ENCODE measurements around the gene CELA3B.
"Not testable (repeated sequence)": the region's sequence is repeated elsewhere in the genome, so short reads cannot be mapped to it uniquely, and the experiment has no call there.

The CELA3B gene

DNA sequence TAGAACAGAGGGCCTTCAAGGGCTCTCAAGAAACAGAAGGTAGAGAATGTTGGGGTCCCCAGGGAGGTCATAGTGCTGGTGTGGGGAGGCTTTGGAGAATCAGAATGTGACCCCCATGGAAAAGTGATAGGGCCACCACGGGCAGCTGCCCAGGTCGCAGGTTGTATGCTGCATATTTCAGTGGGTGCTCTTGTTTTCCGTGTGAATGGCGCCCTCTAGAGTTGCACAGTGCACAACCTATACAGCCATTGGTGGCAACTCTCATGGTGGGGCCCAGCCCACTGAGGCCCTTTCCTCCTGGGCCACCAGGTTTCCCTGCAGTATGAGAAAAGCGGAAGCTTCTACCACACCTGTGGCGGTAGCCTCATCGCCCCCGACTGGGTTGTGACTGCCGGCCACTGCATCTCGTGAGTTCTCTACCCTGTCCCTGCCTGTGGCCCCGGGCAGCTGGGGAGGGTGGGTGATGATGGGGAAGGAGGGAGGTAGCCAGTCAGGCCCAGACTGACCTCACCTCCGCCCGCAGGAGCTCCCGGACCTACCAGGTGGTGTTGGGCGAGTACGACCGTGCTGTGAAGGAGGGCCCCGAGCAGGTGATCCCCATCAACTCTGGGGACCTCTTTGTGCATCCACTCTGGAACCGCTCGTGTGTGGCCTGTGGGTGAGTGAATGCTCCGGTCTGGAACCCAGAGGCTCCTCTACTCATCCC, 3.8 kb downstream of the CELA3B start:
- DNase-seq: not testable (repeated sequence)

DNA sequence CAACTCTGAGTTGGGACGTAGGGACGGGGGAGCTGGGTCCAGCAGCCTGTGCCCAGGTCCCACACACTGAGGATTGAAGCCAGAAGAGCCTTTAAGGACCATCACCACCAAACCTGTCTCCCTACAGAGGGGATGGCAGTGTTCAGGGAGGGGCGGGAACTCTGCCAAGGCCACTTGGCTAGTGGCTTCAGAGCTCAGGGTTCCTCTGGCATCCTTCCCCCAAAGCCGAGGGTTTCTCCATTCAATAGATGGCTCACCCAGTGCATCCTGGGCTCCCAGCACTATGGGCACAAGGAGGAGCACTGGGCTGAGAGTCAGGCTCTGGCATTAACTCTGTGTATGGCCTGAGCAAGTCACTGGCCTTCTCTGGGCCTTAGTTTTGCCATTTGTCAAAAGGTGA, 4.4 kb downstream of the CELA3B start:
- not testable (repeated sequence) for DNase-seq

DNA sequence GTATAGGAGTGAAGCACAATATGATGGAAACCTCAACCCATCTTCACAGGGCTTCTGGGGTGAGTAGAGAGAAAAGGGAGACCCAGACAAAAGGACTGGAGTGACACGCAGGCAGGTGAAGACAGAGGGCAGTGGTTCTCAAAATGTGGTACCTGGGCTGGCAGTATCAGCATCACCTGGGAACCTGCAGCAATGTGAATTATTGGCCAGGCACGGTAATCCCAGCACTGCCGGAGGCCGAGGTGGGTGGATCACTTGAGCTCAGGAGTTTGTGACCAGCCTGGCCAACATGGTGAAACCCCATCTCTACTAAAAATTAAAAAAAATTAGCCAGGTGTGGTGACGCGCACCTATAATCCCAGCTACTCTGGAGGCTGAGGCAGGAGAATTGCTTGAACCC, 5.3 kb downstream of the CELA3B start:
- DNase-seq: not testable (repeated sequence)

DNA sequence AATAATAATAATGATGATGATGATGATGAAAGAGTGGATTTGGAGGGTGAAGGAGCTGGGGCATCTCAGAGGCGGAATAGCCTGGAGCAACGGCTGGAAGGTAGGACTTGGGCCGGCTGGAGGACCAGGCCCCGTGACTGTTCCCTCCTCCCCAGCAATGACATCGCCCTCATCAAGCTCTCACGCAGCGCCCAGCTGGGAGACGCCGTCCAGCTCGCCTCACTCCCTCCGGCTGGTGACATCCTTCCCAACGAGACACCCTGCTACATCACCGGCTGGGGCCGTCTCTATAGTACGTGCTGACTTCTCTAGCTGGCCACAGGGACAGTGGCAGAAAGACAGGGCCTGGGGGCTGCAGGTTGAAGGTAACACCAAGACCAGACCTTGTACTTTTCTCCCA, 6.7 kb downstream of the CELA3B start:
- DNase-seq: not testable (repeated sequence)

DNA sequence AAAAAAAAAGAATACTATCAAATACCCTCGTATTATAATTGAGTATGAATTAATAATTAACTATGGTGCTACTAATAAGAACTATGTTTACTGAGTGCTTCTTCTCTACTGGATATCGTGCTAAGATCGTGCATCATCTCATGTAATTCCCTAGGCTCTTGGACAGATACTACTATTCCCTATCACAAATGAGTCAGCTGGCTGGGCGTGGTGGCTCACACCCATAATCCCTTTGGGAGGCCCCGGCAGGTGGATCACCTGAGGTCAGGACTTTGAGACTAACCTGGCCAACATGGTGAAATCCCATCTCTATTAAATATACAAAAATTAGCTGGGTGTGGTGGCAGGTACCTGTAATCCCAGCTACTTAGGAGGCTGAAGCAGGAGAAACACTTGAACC, 9.1 kb downstream of the CELA3B start:
- not testable (repeated sequence) for DNase-seq

DNA sequence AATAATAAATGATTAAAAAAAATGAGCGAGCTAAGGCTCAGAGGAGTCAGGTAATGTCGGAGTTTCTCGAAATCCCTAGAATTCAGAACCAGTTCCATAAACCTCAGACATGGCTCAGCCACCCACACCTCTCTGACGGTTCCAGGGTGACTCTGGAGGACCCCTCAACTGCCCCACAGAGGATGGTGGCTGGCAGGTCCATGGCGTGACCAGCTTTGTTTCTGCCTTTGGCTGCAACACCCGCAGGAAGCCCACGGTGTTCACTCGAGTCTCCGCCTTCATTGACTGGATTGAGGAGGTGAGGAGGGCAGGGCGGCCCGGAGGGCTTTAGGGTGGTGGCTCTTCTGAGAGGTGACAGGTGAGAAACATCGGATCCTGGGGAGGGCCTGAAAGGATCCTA, 9.6 kb downstream of the CELA3B start:
- DNase-seq: not testable (repeated sequence)

DNA sequence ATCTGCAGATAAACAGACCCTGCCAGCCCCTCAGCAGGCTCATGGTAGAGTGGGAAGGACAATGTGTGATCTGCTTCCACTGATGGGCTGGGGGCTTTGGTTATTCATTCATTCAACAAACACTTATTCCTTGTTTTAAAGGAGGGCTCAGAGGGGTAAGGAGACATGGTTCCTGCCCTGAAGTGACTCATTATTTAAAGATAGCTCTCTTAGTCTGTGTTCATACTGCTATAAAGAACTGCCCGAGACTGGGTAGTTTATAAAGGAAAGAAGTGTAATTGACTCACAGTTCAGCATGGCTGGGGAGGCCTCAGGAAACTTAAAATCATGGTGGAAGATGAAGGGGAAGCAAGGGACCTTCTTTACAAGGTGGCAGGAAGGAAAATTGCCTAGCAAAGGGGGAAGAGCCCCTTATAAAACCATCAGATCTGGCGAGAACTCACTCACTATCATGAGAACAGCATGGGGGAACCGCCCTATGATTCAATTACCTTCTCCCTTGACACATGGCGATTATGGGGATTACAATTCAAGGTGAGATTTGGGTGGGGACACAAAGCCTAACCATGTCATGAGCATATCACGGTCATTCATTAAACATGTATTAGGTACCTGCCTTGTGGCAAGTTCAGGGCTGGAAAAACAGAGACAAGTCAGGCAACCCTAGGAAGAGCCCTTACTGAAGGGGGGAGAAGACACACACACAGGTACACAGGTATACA, 13.0 kb downstream of the CELA3B start:
- DNase-seq: not testable (repeated sequence)

DNA sequence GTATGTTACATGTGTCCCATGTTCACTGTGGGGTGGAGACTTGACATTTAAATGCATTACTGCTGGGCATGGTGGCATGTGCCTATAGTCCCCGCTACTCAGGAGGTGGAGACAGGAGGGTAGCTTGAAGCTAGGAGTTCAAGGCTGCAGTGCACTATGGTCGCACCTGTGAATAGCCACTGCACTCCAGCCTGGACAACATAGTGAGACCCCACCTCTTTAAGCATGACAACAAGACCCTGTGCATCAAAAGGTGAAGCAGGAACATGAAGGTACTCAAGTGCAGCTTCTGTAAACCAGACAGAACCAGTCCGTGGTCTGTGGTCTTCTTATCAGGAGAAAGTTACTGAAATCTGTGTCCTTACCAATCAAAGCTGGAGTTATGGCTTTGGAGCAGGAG, 15.4 kb downstream of the CELA3B start:
- DNase-seq: not testable (repeated sequence)

DNA sequence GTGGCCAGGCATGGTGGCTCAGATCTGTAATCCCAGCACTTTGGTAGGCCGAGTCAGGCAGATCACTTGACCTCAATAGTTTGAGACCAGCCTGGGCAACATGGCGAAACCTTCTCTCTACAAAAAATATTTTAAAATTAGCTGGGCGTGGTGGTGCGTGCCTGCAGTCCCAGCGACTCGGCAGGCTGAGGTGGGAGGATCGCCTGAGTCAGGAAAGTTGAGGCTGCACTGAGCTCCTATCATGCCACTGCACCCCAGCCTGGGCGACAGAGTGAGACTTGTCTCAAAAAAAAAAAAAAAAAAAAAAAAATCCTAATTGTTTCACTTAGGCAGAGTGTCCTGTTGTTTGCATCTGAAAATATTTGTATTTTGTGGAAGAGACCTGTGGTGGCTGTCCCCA, 17.9 kb downstream of the CELA3B start:
- not testable (repeated sequence) for DNase-seq

DNA sequence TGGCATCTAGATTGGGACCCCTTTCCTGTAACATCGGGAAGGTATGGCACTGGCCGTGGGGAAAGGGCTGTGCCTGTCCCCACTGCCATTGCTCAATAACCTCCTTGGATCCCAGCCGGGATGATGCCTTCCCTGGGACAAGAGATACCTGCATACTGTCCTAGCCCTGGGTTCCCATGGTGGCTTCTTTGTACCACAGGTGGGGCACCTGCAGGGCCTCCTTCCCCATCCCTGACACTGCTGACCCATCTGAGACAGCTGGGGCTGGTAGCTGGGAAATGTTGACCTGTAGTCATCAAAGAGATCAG, 19.8 kb downstream of the CELA3B start:
- DNase-seq: not testable (repeated sequence)

DNA sequence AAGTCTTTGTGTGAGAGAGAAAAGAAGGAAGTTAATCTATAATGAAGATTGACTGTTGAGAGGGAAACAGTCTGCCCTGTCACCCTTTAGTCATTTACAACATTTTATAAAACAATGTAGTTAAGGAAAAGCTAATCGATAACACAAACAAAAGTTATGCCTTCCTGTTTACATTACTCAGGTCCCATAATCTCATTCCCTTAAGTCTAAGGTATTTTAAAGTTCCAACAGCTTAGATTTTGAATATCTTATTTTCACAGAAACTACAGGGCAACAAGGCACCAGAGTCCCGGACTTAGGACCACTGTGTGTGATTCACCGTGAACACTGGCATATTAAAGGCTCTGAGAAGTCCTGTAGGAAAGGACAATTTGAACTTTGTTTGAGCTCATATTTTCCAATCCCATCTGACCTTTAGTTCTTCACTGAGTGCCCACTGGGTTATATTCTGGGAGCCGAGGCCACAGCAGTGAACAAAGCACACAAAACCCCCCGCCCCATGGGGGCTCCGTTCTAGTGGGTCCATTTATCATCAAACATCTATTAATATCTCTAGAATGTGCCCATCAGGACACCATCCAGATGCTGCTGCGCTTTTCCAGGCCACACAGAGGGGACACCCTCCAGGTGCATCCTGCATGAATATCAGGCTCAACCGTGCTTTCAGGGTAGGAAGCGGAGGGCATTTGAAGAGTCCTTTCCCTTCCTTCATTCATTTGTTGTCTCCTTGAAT, 21.2 kb downstream of the CELA3B start:
- DNase-seq: not testable (repeated sequence)

DNA sequence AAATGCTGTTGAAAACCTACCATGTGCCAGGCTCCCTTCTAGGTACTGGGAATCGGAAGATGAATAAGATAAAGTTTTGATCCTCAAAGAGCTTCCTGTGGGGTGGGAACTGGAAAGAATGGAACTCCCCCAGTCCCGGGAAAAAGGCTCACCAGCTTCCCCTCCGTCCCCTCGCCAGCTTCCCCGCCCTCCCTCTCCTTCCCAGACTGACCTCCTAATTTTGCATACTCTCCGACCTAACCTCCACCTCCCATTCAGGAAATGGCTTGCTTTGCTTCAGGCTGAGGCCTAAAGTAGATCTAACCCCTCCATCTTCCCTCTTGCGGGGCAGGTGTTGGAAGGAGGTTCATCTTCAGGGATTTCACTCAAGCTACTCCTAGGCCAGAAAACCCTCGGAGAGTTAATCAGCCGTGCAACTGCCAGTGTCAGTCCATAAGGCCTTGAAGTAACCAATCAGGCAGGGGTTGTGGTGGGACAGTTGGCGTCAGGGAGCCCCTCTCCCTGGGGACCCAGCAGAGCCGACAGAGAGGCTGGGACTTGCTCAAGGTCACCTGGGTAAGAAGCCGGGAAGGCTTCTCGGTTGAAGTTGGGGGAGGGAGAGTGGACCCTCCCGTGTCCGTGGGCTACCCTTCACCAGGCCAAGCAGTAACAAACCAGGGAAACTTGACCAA, 21.9 kb downstream of the CELA3B start:
- not testable (repeated sequence) for DNase-seq

DNA sequence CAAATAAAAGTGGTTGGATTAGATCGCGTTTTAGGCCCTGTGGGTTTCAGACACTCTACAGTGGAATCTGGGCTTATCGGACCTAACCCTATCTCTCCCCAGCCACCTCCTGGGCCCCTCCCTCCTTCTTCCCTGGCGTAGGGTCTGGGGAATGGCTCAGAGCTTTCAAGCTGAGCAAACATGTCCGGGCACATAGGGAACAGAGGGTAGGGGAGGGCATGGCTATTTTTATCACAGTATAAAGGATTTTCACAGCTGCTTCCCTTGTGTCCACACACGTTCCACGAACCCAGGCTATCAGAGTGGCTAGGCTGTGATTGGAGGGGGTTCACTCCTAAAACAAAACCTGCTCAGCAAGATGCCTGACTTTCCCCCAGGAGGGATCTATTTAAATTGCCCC, 22.8 kb downstream of the CELA3B start:
- not testable (repeated sequence) for DNase-seq

DNA sequence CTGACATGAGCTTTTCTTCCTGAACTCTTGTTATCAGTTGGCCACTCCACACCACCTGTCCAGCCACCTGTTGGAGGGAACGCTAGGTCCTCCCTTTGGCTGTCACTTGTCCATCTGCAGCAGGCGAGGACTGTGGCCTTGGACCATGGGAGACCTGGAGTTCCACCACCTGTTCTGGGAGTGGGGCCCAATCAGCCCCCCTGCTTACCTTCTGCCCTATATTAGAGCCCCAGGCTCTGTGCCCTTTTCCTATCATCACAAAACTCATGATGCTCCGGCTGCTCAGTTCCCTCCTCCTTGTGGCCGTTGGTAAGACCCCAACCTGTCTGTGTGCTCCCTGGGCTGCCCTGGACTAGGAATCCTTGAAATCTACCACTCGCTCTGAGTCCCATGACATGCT, 24.6 kb downstream of the CELA3B start, which contains the start of gene CELA3A:
CELA3A (plus strand) TSS at position 249 of the 400 bp plus-strand sequence; CDS start at position 267, 18 bp downstream.
- DNase-seq: no peak

DNA sequence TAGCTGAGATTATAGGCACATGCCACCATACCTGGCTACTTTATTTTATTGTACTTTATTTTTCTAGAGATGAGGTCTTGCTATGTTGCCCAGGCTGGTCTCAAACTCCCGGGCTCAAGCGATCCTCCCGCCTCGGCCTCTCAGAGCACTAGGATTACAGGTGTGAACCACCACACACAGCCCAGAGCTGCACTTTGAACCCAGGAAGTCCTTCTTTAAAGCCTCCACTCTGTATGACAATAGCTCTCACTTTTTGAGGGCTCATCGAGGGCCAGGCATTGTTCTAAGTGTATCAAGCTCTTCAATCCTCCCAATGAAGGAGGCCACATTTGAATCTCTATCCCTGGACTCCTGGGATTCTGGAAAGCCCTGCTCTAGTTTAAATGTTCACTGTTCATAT, 25.6 kb downstream of the CELA3B start:
- DNase-seq: not testable (repeated sequence)

DNA sequence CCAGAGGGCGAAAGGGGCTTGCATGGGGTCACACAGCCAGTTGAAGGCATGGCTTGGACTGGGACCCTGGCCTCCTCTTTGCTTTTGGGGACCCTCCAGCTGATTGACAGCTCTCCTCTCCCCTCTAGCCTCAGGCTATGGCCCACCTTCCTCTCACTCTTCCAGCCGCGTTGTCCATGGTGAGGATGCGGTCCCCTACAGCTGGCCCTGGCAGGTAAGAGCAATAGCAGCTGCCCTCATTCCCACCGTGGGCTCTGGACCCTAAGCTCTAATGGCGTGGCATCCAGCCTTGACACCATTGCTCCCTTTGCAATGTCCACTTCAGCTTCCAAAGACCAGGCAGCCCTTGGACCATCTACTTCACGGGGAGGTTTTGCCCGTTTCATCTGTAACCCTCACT, 26.1 kb downstream of the CELA3B start:
- DNase-seq: not testable (repeated sequence)

DNA sequence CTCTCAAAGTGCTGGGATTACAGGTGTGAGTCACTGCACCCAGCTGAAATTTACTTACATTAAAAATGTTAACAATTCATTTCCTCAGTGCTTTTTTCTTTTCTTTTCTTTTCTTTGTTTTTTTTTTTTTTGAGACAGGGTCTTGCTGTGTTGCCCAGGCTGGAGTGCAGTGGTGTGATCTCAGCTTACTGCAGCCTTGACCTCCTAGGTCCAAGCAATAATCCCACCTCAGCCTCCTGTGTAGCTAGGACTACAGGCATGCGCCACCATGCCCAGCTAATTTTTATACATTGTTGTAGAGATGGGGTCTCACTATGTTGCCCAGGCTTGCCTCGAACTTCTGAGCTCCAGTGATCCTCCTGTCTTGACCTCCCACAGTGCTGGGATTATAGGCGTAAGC, 27.1 kb downstream of the CELA3B start:
- DNase-seq: not testable (repeated sequence)

DNA sequence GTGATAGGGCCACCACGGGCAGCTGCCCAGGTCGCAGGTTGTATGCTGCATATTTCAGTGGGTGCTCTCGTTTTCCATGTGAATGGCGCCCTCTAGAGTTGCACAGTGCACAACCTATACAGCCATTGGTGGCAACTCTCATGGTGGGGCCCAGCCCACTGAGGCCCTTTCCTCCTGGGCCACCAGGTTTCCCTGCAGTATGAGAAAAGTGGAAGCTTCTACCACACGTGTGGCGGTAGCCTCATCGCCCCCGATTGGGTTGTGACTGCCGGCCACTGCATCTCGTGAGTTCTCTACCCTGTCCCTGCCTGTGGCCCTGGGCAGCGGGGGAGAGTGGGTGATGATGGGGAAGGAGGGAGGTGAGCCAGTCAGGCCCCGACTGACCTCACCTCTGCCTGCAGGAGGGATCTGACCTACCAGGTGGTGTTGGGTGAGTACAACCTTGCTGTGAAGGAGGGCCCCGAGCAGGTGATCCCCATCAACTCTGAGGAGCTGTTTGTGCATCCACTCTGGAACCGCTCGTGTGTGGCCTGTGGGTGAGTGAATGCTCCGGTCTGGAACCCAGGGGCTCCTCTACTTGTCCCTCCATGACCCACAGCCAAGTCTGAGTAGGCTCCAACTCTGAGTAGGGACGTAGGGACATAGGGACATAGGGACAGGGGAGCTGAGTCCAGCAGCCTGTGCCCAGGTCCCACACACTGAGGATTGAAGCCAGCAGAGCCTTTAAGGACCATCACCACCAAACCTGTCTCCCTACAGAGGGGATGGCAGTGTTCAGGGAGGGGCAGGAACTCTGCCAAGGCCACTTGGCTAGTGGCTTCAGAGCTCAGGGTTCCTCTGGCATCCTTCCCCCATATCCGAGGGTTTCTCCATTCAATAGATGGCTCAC, 28.7 kb downstream of the CELA3B start:
- peak; percentile 35 for DNase-seq

DNA sequence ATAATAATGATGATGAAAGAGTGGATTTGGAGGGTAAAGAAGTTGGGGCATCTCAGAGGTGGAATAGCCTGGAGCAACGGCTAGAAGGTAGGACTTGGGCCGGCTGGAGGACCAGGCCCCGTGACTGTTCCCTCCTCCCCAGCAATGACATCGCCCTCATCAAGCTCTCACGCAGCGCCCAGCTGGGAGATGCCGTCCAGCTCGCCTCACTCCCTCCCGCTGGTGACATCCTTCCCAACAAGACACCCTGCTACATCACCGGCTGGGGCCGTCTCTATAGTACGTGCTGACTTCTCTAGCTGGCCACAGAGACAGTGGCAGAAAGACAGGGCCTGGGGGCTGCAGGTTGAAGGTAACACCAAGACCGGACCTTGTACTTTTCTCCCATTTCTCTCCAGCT, 29.9 kb downstream of the CELA3B start:
- not testable (repeated sequence) for DNase-seq

DNA sequence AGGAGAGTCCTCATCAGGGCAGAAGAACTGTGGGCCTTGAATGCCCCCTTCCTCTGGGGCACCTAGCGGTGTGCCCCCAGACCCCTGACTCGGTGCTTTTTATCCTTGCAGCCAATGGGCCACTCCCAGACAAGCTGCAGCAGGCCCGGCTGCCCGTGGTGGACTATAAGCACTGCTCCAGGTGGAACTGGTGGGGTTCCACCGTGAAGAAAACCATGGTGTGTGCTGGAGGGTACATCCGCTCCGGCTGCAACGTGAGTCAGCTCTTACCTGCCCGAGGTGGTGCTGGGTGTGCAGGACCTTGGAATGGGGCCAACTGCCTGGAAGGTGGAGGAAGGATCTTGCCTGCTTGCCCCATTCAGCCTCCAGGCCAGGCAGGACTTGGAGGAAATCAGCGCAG, 30.4 kb downstream of the CELA3B start:
- not testable (repeated sequence) for DNase-seq

DNA sequence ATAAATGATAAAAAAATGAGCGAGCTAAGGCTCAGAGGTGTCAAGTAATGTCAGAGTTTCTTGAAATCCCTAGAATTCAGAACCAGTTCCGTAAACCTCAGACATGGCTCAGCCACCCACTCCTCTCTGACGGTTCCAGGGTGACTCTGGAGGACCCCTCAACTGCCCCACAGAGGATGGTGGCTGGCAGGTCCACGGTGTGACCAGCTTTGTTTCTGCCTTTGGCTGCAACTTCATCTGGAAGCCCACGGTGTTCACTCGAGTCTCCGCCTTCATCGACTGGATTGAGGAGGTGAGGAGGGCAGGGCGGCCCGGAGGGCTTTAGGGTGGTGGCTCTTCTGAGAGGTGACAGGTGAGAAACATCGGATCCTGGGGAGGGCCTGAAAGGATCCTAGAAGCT, 32.7 kb downstream of the CELA3B start:
- DNase-seq: not testable (repeated sequence)

DNA sequence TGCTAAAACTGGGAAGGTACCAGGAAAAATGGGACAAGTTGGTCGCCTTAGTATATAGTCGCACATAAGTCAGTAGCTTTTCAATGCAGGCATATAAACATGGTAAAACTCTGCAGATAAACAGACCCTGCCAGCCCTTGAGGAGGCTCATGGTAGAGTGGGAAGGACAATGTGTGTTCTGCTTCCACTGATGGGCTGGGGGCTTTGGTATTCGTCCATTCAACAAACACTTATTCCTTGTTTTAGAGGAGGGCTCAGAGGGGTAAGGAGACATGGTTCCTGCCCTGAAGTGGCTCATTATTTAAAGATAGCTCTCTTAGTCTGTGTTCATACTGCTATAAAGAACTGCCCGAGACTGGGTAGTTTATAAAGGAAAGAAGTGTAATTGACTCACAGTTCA, 35.9 kb downstream of the CELA3B start:
- not testable (repeated sequence) for DNase-seq
